AG04449 (cell line): ENCODE measurements around the gene ANKS1B.

Source experiments
- CTCF ChIA-PET: fragments of 350-600 bp; formaldehyde crosslinking; extraction: SDS; loops from one replicate; lab custom pipeline; 2021; ENCODE audit warnings: antibody characterized with exemption; lab: Yijun Ruan, JAX
- POLR2A ChIA-PET: fragments of 400-600, 350-600 bp; formaldehyde crosslinking; extraction: SDS; loops from one replicate; lab custom pipeline; 2020; ENCODE audit warnings: antibody characterized with exemption, inconsistent platforms; lab: Yijun Ruan, JAX
- DNase-seq: peaks from one replicate; pipeline ENCODE4 v3.0.0-alpha.2; 2010; ENCODE audit warnings: low read depth, low spot score
- H3K4me3 ChIP-seq: 2 replicates; pipeline ENCODE4 v1.5.1; 2011; ENCODE audit warnings: low read depth, mild to moderate bottlenecking, control low read depth, low read length
- TF ChIP-seq, protein P1 (sequence below): IDR thresholded peaks from one replicate; pipeline ENCODE4 v1.5.1; 2011; ENCODE audit warnings: mild to moderate bottlenecking, moderate library complexity, low read length, control low read depth, inconsistent platforms; ENCODE audit not compliant: insufficient read depth; ENCODE audit errors: missing control alignments

Gene ANKS1B

DNA sequence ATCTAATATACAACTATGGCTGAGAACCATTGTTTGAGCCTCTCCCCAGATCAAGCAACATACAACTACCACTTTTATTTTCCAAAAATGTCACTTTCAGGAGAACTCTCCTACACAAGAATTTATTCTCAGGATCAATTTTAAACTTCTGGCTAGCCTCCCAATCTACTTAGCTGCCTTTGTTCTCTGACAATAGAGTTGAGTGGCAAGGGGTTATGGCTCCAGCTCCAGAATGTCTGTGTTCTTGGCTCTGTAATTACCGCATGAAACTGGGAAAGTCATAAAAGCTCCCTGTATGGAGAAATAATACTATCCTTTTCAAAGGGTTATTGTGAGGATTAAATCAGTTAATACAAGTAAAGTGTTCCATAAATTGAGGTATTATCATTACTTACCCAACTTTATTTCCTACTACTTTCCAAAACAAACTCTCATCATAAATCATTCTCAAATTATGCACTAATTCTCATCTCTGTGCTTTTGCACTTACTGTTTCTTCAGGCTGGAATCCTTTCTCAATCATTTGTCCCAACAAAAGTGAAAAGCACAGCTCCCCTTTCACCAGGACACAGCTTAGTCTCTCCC is 215.2 kb downstream of the ANKS1B start:
- CTCF ChIA-PET: interaction anchor here (0.8 to 3.8 kb wide), 3 partner anchors 10 to 727 kb away, joined by 5 to 47 read pairs (median 5); no protein-coding TSS in a partner anchor
- H3K4me3 ChIP-seq: no peak overlapping the region
- TF ChIP-seq, protein P1, sequence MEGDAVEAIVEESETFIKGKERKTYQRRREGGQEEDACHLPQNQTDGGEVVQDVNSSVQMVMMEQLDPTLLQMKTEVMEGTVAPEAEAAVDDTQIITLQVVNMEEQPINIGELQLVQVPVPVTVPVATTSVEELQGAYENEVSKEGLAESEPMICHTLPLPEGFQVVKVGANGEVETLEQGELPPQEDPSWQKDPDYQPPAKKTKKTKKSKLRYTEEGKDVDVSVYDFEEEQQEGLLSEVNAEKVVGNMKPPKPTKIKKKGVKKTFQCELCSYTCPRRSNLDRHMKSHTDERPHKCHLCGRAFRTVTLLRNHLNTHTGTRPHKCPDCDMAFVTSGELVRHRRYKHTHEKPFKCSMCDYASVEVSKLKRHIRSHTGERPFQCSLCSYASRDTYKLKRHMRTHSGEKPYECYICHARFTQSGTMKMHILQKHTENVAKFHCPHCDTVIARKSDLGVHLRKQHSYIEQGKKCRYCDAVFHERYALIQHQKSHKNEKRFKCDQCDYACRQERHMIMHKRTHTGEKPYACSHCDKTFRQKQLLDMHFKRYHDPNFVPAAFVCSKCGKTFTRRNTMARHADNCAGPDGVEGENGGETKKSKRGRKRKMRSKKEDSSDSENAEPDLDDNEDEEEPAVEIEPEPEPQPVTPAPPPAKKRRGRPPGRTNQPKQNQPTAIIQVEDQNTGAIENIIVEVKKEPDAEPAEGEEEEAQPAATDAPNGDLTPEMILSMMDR: no peak
- no peak for DNase-seq
- POLR2A ChIA-PET: no interaction called here

DNA sequence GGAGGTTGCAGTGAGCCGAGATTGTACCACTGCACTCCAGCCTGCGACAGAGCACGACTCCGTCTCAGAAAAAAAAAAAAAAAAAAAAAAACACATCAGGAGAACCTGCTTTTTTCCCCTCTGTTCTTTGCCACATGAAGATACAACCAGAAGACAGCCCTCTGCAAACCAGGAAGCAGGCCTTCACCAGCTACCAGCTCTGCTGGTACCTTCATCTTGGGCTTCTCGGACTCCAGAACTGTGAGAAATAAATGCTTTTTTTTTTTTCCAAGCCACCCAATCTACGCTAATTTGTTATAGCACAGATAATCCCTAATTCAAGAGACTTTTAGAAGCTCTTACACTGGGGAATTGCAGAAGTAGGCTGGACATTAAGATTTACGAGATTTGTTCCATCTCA is 216.0 kb downstream of the ANKS1B start:
- CTCF ChIA-PET: interaction anchor here (0.8 to 3.8 kb wide), 4 partner anchors 10 to 726 kb away, joined by 5 to 47 read pairs (median 5); no protein-coding TSS in a partner anchor
- POLR2A ChIA-PET: no interaction called here
- no peak for DNase-seq
- TF ChIP-seq, protein P1: no peak
- H3K4me3 ChIP-seq: no peak overlapping the region

DNA sequence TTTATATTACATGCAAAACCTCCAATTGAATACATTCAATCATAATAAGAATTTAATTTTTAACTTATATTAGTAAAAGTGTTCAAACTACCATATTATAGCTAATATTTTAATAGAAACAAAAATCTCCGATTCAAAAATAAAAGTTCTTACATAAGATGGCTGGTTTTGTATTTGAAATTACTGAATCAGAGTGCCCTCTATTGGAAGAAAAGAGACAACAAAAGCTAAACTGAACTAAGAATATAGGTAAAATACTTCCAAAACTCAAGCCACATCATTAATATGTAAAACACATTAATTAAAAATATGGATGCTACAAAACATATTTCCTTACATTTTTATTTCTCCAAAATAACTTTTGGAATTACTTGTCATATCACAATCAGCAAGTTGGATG is 216.9 kb downstream of the ANKS1B start:
- ChIA-PET CTCF (interaction anchor here (0.8 to 3.8 kb wide), 6 partner anchors 11 to 725 kb away, joined by 3 to 47 read pairs (median 4); no protein-coding TSS in a partner anchor), POLR2A (interaction anchor here (0.6 kb wide), 1 partner anchor 374 kb away, joined by 5 read pairs; no protein-coding TSS in a partner anchor)
- TF ChIP-seq, protein P1: peak; percentile 21
- H3K4me3 ChIP-seq: no peak overlapping the region
- no peak for DNase-seq

DNA sequence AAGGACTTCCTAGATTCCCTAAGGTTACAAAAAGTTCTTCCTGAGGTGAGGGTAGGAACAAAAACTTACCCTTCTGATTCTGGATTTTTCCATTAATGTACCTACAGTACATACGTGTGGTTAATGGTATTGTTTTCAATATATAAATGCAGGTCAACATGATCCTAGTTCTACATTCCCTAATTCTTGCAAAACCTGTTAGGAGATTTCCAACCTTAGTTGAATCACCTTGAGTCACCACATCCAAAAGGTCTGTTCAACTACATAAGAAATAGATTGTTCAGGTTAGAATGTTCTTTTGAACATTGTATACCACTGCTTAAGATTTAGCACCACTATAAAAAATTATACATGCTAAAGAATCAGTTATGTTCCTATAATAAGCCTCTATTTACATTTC is 218.3 kb downstream of the ANKS1B start:
- TF ChIP-seq, protein P1: no peak
- DNase-seq: no peak
- POLR2A ChIA-PET: no interaction called here
- H3K4me3 ChIP-seq: no peak overlapping the region
- CTCF ChIA-PET: interaction anchor here (1.1 to 3.8 kb wide), 3 partner anchors 113 to 723 kb away, joined by 3 to 47 read pairs (median 5); no protein-coding TSS in a partner anchor

DNA sequence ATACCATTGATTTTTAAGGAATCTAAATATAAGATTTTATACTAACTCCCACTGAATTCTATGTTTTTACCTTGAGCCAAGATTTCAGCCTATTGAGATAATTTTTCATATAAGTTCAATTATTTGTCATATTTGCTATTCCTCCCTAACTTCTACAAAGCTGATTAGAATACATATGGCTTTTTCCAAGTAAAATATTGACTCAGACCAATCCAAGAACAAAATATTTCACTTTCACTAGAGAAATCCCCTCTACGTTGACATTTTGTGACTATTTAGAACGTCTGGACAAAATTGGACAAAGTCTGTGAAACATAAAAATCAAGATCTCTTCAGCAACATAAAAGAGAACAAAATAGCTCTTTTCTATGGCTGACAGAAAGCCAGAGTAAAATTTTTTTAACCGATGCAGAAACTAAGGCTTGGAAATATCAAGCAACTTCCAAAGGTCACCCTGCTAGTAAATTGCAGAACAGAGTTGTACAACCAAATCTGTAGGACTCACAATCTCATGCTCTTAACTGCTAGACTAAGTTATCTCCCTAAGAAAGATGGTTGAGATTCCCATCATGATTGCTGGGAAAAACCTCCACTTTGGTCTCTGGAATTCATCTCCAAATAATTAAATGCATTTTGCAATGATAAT is 219.1 kb downstream of the ANKS1B start:
- no peak for DNase-seq
- POLR2A ChIA-PET: no interaction called here
- no peak overlapping the region for H3K4me3 ChIP-seq
- TF ChIP-seq, protein P1: no peak
- CTCF ChIA-PET: interaction anchor here (1.3 kb wide), 1 partner anchor 722 kb away, joined by 5 read pairs; no protein-coding TSS in a partner anchor

DNA sequence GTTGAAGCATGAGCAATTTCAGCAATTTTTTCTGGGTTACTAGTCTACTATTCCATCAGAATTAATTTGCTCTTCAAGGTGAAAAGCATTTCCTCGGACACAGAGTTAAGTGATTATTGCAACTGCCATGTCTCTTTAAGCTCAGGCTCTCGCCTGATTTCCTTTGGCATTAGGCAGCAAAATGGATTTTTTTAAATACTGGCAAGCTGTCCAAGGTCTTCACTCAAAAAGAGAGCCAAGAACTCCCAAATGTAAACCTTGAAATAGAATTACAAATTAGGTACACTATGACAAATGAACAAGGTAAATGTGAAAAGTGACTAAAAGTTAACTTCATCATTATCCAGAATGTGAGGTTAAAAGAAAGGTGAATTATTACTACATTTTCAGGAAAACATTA is 225.3 kb downstream of the ANKS1B start:
- ChIA-PET POLR2A (no interaction called here), CTCF (no interaction called here)
- no peak overlapping the region for H3K4me3 ChIP-seq
- TF ChIP-seq, protein P1: no peak
- DNase-seq: no peak
